GM12878 (cell line): ENCODE data around the gene TBC1D5. TPM values are rescaled to one million over a fixed set of nuclear protein-coding genes. Genes with fewer than 3 reads are reported as not detected.

ENCODE experiments used
- ATAC-seq: fragments of 200-7000 bp; cut with Tn5 transposase; 3 replicates; pipeline ENCODE4 v1.9.1; 2020; ENCODE audit warnings: mild to moderate bottlenecking, moderate library complexity
- BruUV-seq: library from RNA; stranded (reverse); fragments of 400-500 nt; replicated peaks from 2 replicates; lab custom pipeline; 2021; lab: Mats Ljungman, UMichigan
- CTCF ChIA-PET: fragments of 300-600 bp; sonication (Branson Sonifier 250); formaldehyde crosslinking; extraction: SDS; loops from one replicate; lab custom pipeline; 2021; ENCODE audit warnings: inconsistent platforms; lab: Yijun Ruan, JAX
- POLR2A ChIA-PET: fragments of 350-600 bp; formaldehyde crosslinking; extraction: SDS; loops from one replicate; lab custom pipeline; 2021; ENCODE audit warnings: inconsistent platforms; lab: Charles Lee
- RAD21 ChIA-PET: fragments of 300-600 bp; sonication (Branson Sonifier 250); formaldehyde crosslinking; loops from one replicate; lab custom pipeline; 2023; ENCODE audit warnings: antibody characterized with exemption; ENCODE audit not compliant: unreplicated experiment; lab: Charles Lee
- SMC1A ChIA-PET: fragments of 300-600 bp; sonication (Branson Sonifier 250); formaldehyde crosslinking; loops from one replicate; lab custom pipeline; 2023; ENCODE audit not compliant: unreplicated experiment, uncharacterized antibody; lab: Charles Lee
- DNase-seq: peaks from one replicate; pipeline ENCODE4 v3.0.0-alpha.2; 2011; ENCODE audit warnings: low read depth, low spot score
- FAIRE-seq: peaks from 3 replicates; lab custom pipeline; 2011; peaks lifted over from hg19 to GRCh38; lab: Jason Lieb, UNC
- H2AFZ ChIP-seq: 2 replicates; pipeline ENCODE4 v1.6.0; 2011; ENCODE audit warnings: low read depth, low read length, control low read depth; ENCODE audit not compliant: control insufficient read depth
- H3K27ac ChIP-seq: 2 replicates; pipeline ENCODE4 v1.5.1; 2011; ENCODE audit warnings: control low read depth; ENCODE audit not compliant: control insufficient read depth, insufficient read depth
- H3K27me3 ChIP-seq, 2 experiments: replicated peaks in 1 of 2; 2 replicates each; pipeline versions ENCODE4 v1.6.0 to v1.6.1; 2011; ENCODE audit warnings: low read length in 1 of 2; ENCODE audit not compliant: control insufficient read depth in 2 of 2, insufficient read depth in 2 of 2
- H3K36me3 ChIP-seq, 2 experiments: 2 replicates each; pipeline ENCODE4 v1.5.1; 2011; ENCODE audit warnings: low read length in 1 of 2; ENCODE audit not compliant: control insufficient read depth in 2 of 2, insufficient read depth in 2 of 2
- H3K4me1 ChIP-seq: 2 replicates; pipeline ENCODE4 v1.6.1; 2011; ENCODE audit warnings: mild to moderate bottlenecking, low read length, moderate library complexity, mixed read lengths; ENCODE audit not compliant: control insufficient read depth, insufficient read depth
- H3K4me2 ChIP-seq: 2 replicates; pipeline ENCODE4 v1.6.0; 2011; ENCODE audit warnings: control low read depth; ENCODE audit not compliant: control insufficient read depth, insufficient read depth
- H3K4me3 ChIP-seq: fragments of 200-600 bp; sonication (generic); 2 replicates; pipeline ENCODE4 v1.5.1; 2016
- H3K79me2 ChIP-seq: 2 replicates; pipeline ENCODE4 v1.6.0; 2011; ENCODE audit warnings: low read length; ENCODE audit not compliant: control insufficient read depth, insufficient read depth
- H3K9ac ChIP-seq: 2 replicates; pipeline ENCODE4 v1.8.0; 2011; ENCODE audit warnings: low read length, control low read depth, mixed read lengths; ENCODE audit not compliant: control insufficient read depth, insufficient read depth
- H3K9me3 ChIP-seq: replicated peaks from 3 replicates; pipeline ENCODE4 v1.5.1; 2011; ENCODE audit warnings: mild to moderate bottlenecking, low read length; ENCODE audit not compliant: control insufficient read depth, insufficient read depth
- H4K20me1 ChIP-seq: 2 replicates; pipeline ENCODE4 v1.6.0; 2011; ENCODE audit not compliant: control insufficient read depth, insufficient read depth
- BACH1 ChIP-seq: fragments of 450-650 bp; IDR thresholded peaks from 2 replicates; pipeline ENCODE4 v1.6.1; 2017; ENCODE audit warnings: mild to moderate bottlenecking, borderline replicate concordance
- JUNB ChIP-seq: IDR thresholded peaks from 2 replicates; pipeline ENCODE4 v1.6.1; 2016; ENCODE audit warnings: antibody characterized with exemption, mild to moderate bottlenecking
- JUND ChIP-seq: IDR thresholded peaks from 2 replicates; pipeline ENCODE4 v1.6.1; 2012; ENCODE audit warnings: low read depth, mild to moderate bottlenecking, low read length, improper control_type of control experiment, moderate library complexity
- LARP7 ChIP-seq: fragments of 450-650 bp; IDR thresholded peaks from 2 replicates; pipeline ENCODE4 v1.6.1; 2017; ENCODE audit warnings: mild to moderate bottlenecking
- PAX8 ChIP-seq: fragments of 450-650 bp; IDR thresholded peaks from 2 replicates; pipeline ENCODE4 v1.6.1; 2017; ENCODE audit warnings: mild to moderate bottlenecking, moderate library complexity
- RCOR1 ChIP-seq: conservative IDR thresholded peaks from 2 replicates; pipeline ENCODE4 v1.6.1; 2012; ENCODE audit warnings: low read depth, low read length, improper control_type of control experiment
- TCF12 ChIP-seq: IDR thresholded peaks from 2 replicates; pipeline ENCODE4 v1.6.1; 2011; ENCODE audit warnings: low read depth, mild to moderate bottlenecking, low read length
- WGBS: methylation state at CpG from one replicate; pipeline ENCODE4 v1.1.6; 2016; ENCODE audit warnings: low lambda C conversion rate; ENCODE audit not compliant: insufficient replicate concordance, insufficient coverage; ENCODE audit errors: missing lambda C conversion rate; 5-methylcytosine and 5-hydroxymethylcytosine counted together
- in situ Hi-C: fragments of 300-500 bp; cut with MboI; formaldehyde crosslinking; loops from 9 replicates; pipeline ENCODE4 v1.14.3; 2018; ENCODE audit warnings: mixed read lengths
- intact Hi-C: fragments of 100-400 bp; cut with micrococcal nuclease; formaldehyde crosslinking; loops from one replicate; pipeline ENCODE4 v1.14.2; 2022; ENCODE audit not compliant: unreplicated experiment
- polyA plus RNA-seq, 11 experiments: library from polyadenylated mRNA; depleted of rRNA in 4 of 11; unstranded in 6 of 11; stranded (reverse) in 5 of 11; fragments of >200 nt; fragmentation: Nextera tagmentation in 4 of 11; fragmentation: Illumina TruSeq in 1 of 11; extraction: Ambion mirVana in 4 of 11; extraction: Trizol in 1 of 11; gene quantifications; 1 replicate in 1 of 11; 2 replicates in 10 of 11; pipeline versions ENCODE4 v1.2.1 to v1.2.3, GENCODE V29; 2011 to 2016; ENCODE audit warnings: inconsistent platforms in 2 of 11, missing spikeins in 2 of 11, low read depth in 1 of 11
- total RNA-seq, 4 experiments: library from RNA; depleted of rRNA in 3 of 4; stranded (reverse); fragments of >200 nt in 3 of 4; fragmentation: Illumina TruSeq in 1 of 4; extraction: Trizol in 1 of 4; gene quantifications; 2 replicates each; pipeline versions ENCODE4 v1.2.1 to v1.2.3, GENCODE V29; 2013 to 2021

Gene TBC1D5
- total and polyA plus RNA-seq, 10 of the 15 experiments (the other 5 are each of a cell fraction or from before 2014, with no cell fraction given) = 5.5 to 61.0 (median 43.8) TPM

- ChIA-PET SMC1A (interaction anchor here (0.9 to 4.0 kb wide), 5 partner anchors 14 to 198 kb away, joined by 3 to 61 read pairs (median 4); no protein-coding TSS in a partner anchor), RAD21 (interaction anchor here (0.6 to 2.7 kb wide), 3 partner anchors 104 to 198 kb away, joined by 3 to 44 read pairs (median 4); no protein-coding TSS in a partner anchor), POLR2A (no interaction called here), CTCF (interaction anchor here (0.6 to 6.5 kb wide), 8 partner anchors 17 to 199 kb away, joined by 3 to 120 read pairs (median 3); no protein-coding TSS in a partner anchor)
- Histone ChIP-seq H3K9ac (no peak overlapping the region), H3K4me2 (no peak overlapping the region), H3K79me2 (peaks cover 1% of the 10 kb centered on the region), H3K36me3 (no peaks in the 10 kb centered on the region), H3K4me3 (no peak overlapping the region), H3K27me3 (no peaks in the 10 kb centered on the region), H2AFZ (no peak overlapping the region), H3K9me3 (no peaks in the 10 kb centered on the region; the same call in 2 of the 3 replicates), H3K4me1 (no peaks in the 10 kb centered on the region), H3K27ac (no peak overlapping the region), H4K20me1 (no peaks in the 10 kb centered on the region; the same call in 1 of the 2 replicates)
- in situ Hi-C loops = no loop called here
- intact Hi-C loops = no loop called here
- ATAC-seq = no peak
- TF ChIP-seq JUND (no peak), RCOR1 (no peak), BACH1 (no peak), PAX8 (no peak)
- BruUV-seq = no TSS peak
- no peak for FAIRE-seq
- WGBS = 98% methylated on average over 4 of the region's 4 CpGs
- DNase-seq = no peak
Measured at GRCh38 chr3:17643691-17644090, 98.7 kb downstream of the TBC1D5 start.

GRCh38 chr3:17642474-17642873 lies 100.0 kb downstream of the TBC1D5 start:
- in situ Hi-C loops (no loop called here), intact Hi-C loops (no loop called here)
- no peak for DNase-seq
- H3K27ac ChIP-seq = no peak overlapping the region
- 100% methylated on average over 3 of the region's 3 CpGs for WGBS
- no peaks in the 10 kb centered on the region; the same call in 1 of the 2 replicates for H4K20me1 ChIP-seq
- no peak overlapping the region for H2AFZ ChIP-seq
- no peaks in the 10 kb centered on the region for H3K36me3 ChIP-seq
- no peaks in the 10 kb centered on the region for H3K27me3 ChIP-seq
- CTCF ChIA-PET = interaction anchor here (1.1 to 6.5 kb wide), 3 partner anchors 168 to 200 kb away, joined by 4 to 120 read pairs (median 5); no protein-coding TSS in a partner anchor
- BruUV-seq = no TSS peak
- no peak overlapping the region for H3K4me2 ChIP-seq
- SMC1A ChIA-PET = interaction anchor here (1.0 to 4.0 kb wide), 3 partner anchors 14 to 93 kb away, joined by 4 to 13 read pairs (median 4); no protein-coding TSS in a partner anchor
- H3K4me3 ChIP-seq = no peak overlapping the region
- RAD21 ChIA-PET = interaction anchor here (1.5 kb wide), 1 partner anchor 158 kb away, joined by 4 read pairs; no protein-coding TSS in a partner anchor
- H3K4me1 ChIP-seq = no peaks in the 10 kb centered on the region
- H3K9me3 ChIP-seq = no peaks in the 10 kb centered on the region; the same call in 1 of the 3 replicates
- FAIRE-seq = no peak
- H3K79me2 ChIP-seq = peaks cover 1% of the 10 kb centered on the region
- POLR2A ChIA-PET = no interaction called here
- TF ChIP-seq LARP7 = no peak
- no peak for TF ChIP-seq TCF12
- no peak for TF ChIP-seq JUNB
- H3K9ac ChIP-seq = no peak overlapping the region
- ATAC-seq = no peak
